Astrocyte of the hippocampus (primary cell): ENCODE results near the gene LMF2.
"Not testable (repeated sequence)": the region's sequence is repeated elsewhere in the genome, so short reads cannot be mapped to it uniquely, and the experiment has no call there.

Source experiments
- DNase-seq: peaks from one replicate; pipeline ENCODE4 v3.0.0; 2011; ENCODE audit warnings: low read depth, low spot score

The LMF2 gene

GRCh38 chr22:50523806-50524675, 16.5 kb upstream of the LMF2 start:
- no peak for DNase-seq

GRCh38 chr22:50523458-50523805, 15.9 kb upstream of the LMF2 start:
- no peak for DNase-seq

GRCh38 chr22:50522806-50523438, 15.4 kb upstream of the LMF2 start:
- DNase-seq = no peak

GRCh38 chr22:50522208-50522805, 14.8 kb upstream of the LMF2 start:
- DNase-seq = no peak

- DNase-seq = no peak
Measured at GRCh38 chr22:50521710-50522109, 14.2 kb upstream of the LMF2 start.

- no peak for DNase-seq
Measured at GRCh38 chr22:50520826-50521453, 13.4 kb upstream of the LMF2 start.

GRCh38 chr22:50520184-50520583, 12.7 kb upstream of the LMF2 start:
- not testable (repeated sequence) for DNase-seq

GRCh38 chr22:50519151-50519550, 11.6 kb upstream of the LMF2 start:
- DNase-seq = no peak

- no peak for DNase-seq
Measured at GRCh38 chr22:50518606-50519005, 11.1 kb upstream of the LMF2 start.

GRCh38 chr22:50517495-50518260, 10.2 kb upstream of the LMF2 start:
- no peak for DNase-seq

- no peak for DNase-seq
Measured at GRCh38 chr22:50516891-50517290, 9.4 kb upstream of the LMF2 start.

- no peak for DNase-seq
Measured at GRCh38 chr22:50516068-50516467, 8.6 kb upstream of the LMF2 start.

- DNase-seq = no peak
Measured at GRCh38 chr22:50513175-50513574, 5.7 kb upstream of the LMF2 start.

- no peak for DNase-seq
Measured at GRCh38 chr22:50508897-50509296, 1.4 kb upstream of the LMF2 start.

- peak; percentile 100 for DNase-seq
Measured at GRCh38 chr22:50507991-50508884, 736 bp upstream of the LMF2 start, which contains the start of gene NCAPH2. Gene NCAPH2, plus strand, starts transcription at chr22:50508224. Its CDS starts 114 bp downstream, at chr22:50508338.

GRCh38 chr22:50506611-50507420, 686 bp downstream of the LMF2 start:
- peak; percentile 25 for DNase-seq

- no peak for DNase-seq
Measured at GRCh38 chr22:50505776-50506610, 1.5 kb downstream of the LMF2 start.

- DNase-seq = no peak
Measured at GRCh38 chr22:50505276-50505775, 2.2 kb downstream of the LMF2 start.
